Stimulated activated memory B cell treated with anti-CD40 and anti-IgM and Interleukin-4, amounts not matched to agents 10 μg/mL and 1 μg/mL and 100 μg/mL, for 72 hours (primary cell): ENCODE results near the gene CAPRIN1.

Source experiments
- ATAC-seq: fragments of 150-1000 bp; cut with Tn5 transposase; 2 replicates; pipeline ENCODE4 v1.10.0; 2021
- H3K27ac Mint-ChIP-seq: one replicate; pipeline ENCODE4 v1.8.0; 2022; ENCODE audit warnings: mild to moderate bottlenecking, mixed read lengths
- H3K27me3 Mint-ChIP-seq: one replicate; pipeline ENCODE4 v1.8.0; 2022; ENCODE audit warnings: mixed read lengths
- H3K36me3 Mint-ChIP-seq: one replicate; pipeline ENCODE4 v1.8.0; 2022; ENCODE audit warnings: mixed read lengths
- H3K4me1 Mint-ChIP-seq: one replicate; pipeline ENCODE4 v1.8.0; 2022; ENCODE audit warnings: mixed read lengths
- H3K4me3 Mint-ChIP-seq: one replicate; pipeline ENCODE4 v1.8.0; 2022; ENCODE audit warnings: mild to moderate bottlenecking, moderate library complexity, mixed read lengths
- H3K9me3 Mint-ChIP-seq: one replicate; pipeline ENCODE4 v1.8.0; 2022; ENCODE audit warnings: mixed read lengths

CAPRIN1 gene

DNA sequence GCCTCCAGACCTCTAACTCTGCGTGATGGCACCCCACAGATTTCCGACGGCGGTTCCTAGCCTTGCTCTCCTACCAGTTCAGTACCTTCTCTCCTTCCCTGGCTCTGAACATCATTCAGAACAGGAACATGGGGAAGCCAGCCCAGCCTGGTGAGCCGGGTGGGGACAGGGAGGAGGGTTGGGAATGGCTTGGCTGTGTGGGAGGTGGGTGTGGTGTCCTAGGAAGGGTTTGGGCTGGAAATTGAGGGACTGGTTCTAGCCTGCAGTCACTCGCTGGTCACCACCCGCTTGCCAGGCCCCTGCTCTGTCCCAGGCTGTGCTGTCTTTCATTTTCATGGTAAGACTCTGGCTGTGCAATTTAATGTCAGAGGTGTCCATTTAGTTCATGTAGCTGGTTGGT lies 87.8 kb downstream of the CAPRIN1 start:
- ATAC-seq: no peak
- Mint-ChIP-seq H3K27me3 (no peaks in the 10 kb centered on the region), H3K4me1 (no peaks in the 10 kb centered on the region), H3K9me3 (no peaks in the 10 kb centered on the region), H3K36me3 (peaks cover 59% of the 10 kb centered on the region), H3K27ac (no peak overlapping the region), H3K4me3 (no peak overlapping the region)

DNA sequence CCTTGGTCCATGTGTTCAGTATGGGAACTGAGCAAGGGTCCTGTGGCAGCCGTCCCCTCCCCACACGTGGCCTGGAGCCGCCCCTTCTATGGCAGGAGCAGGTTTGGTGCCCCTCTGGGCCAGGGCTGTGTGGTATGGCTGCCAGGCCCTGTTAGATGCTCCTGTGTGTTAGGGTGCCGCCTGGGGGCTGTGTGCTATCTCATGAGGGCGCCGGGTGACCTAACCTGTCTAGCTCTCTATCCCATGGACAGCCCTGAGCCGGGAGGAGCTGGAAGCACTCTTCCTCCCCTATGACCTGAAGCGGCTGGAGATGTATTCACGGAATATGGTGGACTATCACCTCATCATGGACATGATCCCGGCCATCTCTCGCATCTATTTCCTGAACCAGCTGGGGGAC lies 88.6 kb downstream of the CAPRIN1 start:
- Mint-ChIP-seq H3K4me1 (peaks cover 4% of the 10 kb centered on the region), H3K9me3 (no peaks in the 10 kb centered on the region), H3K4me3 (no peak overlapping the region), H3K27ac (no peak overlapping the region), H3K27me3 (no peaks in the 10 kb centered on the region), H3K36me3 (peaks cover 59% of the 10 kb centered on the region)
- ATAC-seq: no peak

DNA sequence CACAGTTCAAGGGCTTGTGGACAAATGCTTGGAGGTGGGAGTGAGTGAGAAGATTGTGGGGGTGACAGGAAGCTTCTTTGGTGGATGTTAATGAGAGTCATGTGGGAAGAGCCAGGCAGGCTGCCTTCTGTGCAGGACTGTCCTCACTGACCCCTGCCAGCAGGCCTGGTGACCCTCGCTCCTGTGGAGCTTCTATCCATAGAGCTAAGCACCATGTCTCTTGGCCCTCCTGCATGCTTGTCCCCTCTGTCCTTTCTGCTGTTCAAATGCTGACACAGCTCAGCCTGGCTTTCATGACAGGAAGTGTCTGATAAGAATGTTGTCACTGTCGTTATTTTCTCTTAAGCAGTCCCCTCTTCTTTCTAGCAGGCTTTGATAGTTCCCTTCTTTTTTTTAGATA lies 91.5 kb downstream of the CAPRIN1 start:
- no peak overlapping the region for H3K27ac Mint-ChIP-seq
- H3K4me1 Mint-ChIP-seq: peaks cover 19% of the 10 kb centered on the region
- H3K4me3 Mint-ChIP-seq: no peak overlapping the region
- peaks cover 62% of the 10 kb centered on the region for H3K36me3 Mint-ChIP-seq
- H3K9me3 Mint-ChIP-seq: no peaks in the 10 kb centered on the region
- H3K27me3 Mint-ChIP-seq: no peaks in the 10 kb centered on the region
- ATAC-seq: no peak

DNA sequence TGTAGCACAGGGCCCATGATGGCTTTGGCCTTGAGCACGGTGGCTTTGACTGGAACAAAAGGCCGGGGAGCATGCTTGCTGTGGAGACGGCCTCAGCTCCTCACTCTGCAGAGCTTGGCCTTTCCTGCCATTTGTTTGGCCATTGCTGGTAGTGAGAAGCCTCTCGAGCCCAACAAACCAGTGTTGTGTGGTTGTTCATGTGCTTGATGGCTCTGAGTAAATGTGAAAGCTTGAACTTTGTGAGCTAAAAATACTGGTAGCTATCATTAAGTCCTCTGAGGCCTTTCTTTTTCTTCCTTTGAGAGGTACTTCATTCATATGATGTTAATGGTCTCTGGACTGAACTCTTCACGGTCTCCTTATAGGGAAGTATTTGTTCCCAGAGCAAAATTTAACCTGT lies 93.5 kb downstream of the CAPRIN1 start:
- Mint-ChIP-seq H3K4me1 (peaks cover 19% of the 10 kb centered on the region), H3K27ac (peak overlapping the region; percentile 76), H3K4me3 (no peak overlapping the region), H3K27me3 (no peaks in the 10 kb centered on the region), H3K9me3 (no peaks in the 10 kb centered on the region), H3K36me3 (peaks cover 46% of the 10 kb centered on the region)
- peak; percentile 54 for ATAC-seq

DNA sequence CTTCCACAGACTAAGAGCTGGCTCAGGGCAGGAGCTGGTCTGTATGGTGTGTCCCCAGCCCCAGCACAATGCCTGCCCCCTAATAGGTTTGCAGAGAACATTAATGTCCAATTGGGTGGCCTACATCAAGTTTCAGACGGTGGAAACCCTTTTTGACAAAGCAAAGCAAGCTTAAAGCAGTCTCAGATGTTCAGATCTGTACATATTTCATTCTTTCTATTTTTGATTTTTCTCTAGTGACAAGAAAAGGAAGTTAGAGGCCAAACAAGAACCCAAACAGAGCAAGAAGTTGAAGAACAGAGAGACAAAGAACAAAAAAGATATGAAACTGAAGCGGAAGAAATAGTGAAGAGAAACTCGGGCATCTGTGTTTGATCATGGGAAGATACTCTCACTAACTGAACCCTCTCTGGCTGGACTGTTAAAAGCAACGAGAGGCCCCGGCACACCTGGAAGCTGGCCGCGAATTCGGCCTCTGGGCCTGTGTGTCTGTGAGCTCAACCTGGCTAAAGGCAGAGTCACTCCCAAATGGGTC lies 94.4 kb downstream of the CAPRIN1 start:
- H3K36me3 Mint-ChIP-seq: peaks cover 51% of the 10 kb centered on the region
- H3K9me3 Mint-ChIP-seq: no peaks in the 10 kb centered on the region
- H3K4me3 Mint-ChIP-seq: no peak overlapping the region
- peaks cover 19% of the 10 kb centered on the region for H3K4me1 Mint-ChIP-seq
- ATAC-seq: peak; percentile 48
- no peaks in the 10 kb centered on the region for H3K27me3 Mint-ChIP-seq
- peak overlapping the region; percentile 76 for H3K27ac Mint-ChIP-seq

- H3K27me3 Mint-ChIP-seq: no peaks in the 10 kb centered on the region
- H3K36me3 Mint-ChIP-seq: peaks cover 49% of the 10 kb centered on the region
- no peak overlapping the region for H3K4me3 Mint-ChIP-seq
- H3K4me1 Mint-ChIP-seq: peaks cover 19% of the 10 kb centered on the region
- peak overlapping the region; percentile 76 for H3K27ac Mint-ChIP-seq
- no peaks in the 10 kb centered on the region for H3K9me3 Mint-ChIP-seq
- no peak for ATAC-seq
Measured at GRCh38 chr11:34146411-34146810, 94.9 kb downstream of the CAPRIN1 start.

- peak overlapping the region; percentile 76 for H3K27ac Mint-ChIP-seq
- H3K4me3 Mint-ChIP-seq: no peak overlapping the region
- H3K4me1 Mint-ChIP-seq: peaks cover 19% of the 10 kb centered on the region
- no peaks in the 10 kb centered on the region for H3K27me3 Mint-ChIP-seq
- no peaks in the 10 kb centered on the region for H3K9me3 Mint-ChIP-seq
- H3K36me3 Mint-ChIP-seq: peaks cover 48% of the 10 kb centered on the region
- ATAC-seq: no peak
Measured at GRCh38 chr11:34146866-34147265, 95.3 kb downstream of the CAPRIN1 start.

- H3K4me1 Mint-ChIP-seq: peaks cover 21% of the 10 kb centered on the region
- H3K27me3 Mint-ChIP-seq: no peaks in the 10 kb centered on the region
- peaks cover 45% of the 10 kb centered on the region for H3K36me3 Mint-ChIP-seq
- no peak overlapping the region for H3K27ac Mint-ChIP-seq
- no peak overlapping the region for H3K4me3 Mint-ChIP-seq
- ATAC-seq: no peak
- no peaks in the 10 kb centered on the region for H3K9me3 Mint-ChIP-seq
Measured at GRCh38 chr11:34147581-34147980, 96.0 kb downstream of the CAPRIN1 start.

GRCh38 chr11:34148504-34149165 lies 97.1 kb downstream of the CAPRIN1 start:
- ATAC-seq: no peak
- H3K9me3 Mint-ChIP-seq: no peaks in the 10 kb centered on the region
- H3K4me3 Mint-ChIP-seq: no peak overlapping the region
- H3K27me3 Mint-ChIP-seq: no peaks in the 10 kb centered on the region
- no peak overlapping the region for H3K27ac Mint-ChIP-seq
- peaks cover 32% of the 10 kb centered on the region for H3K4me1 Mint-ChIP-seq
- peaks cover 45% of the 10 kb centered on the region for H3K36me3 Mint-ChIP-seq

GRCh38 chr11:34149274-34149673 lies 97.7 kb downstream of the CAPRIN1 start:
- Mint-ChIP-seq H3K4me1 (peaks cover 38% of the 10 kb centered on the region), H3K27ac (no peak overlapping the region), H3K27me3 (no peaks in the 10 kb centered on the region), H3K9me3 (no peaks in the 10 kb centered on the region), H3K36me3 (peaks cover 44% of the 10 kb centered on the region), H3K4me3 (no peak overlapping the region)
- no peak for ATAC-seq

DNA sequence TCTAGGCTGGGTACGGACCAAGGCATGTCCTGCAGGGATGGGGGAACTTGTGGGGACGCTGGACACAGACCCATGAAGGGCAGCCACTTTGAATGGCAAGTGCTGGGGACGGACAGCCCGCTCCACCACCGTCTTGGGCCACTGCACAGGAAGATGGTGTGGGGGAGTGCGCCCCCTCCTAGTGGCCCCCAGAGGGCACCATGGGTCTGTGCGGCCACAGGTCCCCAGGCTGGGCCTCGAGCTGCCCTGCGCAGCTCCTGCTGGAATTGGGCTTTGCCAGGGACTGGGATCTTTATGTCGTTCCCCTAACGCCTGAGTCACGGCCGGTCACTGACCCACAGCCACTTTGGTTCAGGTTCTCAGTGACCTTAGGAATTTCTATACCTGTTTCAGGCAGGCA lies 98.3 kb downstream of the CAPRIN1 start:
- H3K27me3 Mint-ChIP-seq: no peaks in the 10 kb centered on the region
- no peak overlapping the region for H3K4me3 Mint-ChIP-seq
- H3K4me1 Mint-ChIP-seq: peaks cover 43% of the 10 kb centered on the region
- no peaks in the 10 kb centered on the region for H3K9me3 Mint-ChIP-seq
- peaks cover 44% of the 10 kb centered on the region for H3K36me3 Mint-ChIP-seq
- ATAC-seq: no peak
- H3K27ac Mint-ChIP-seq: no peak overlapping the region

DNA sequence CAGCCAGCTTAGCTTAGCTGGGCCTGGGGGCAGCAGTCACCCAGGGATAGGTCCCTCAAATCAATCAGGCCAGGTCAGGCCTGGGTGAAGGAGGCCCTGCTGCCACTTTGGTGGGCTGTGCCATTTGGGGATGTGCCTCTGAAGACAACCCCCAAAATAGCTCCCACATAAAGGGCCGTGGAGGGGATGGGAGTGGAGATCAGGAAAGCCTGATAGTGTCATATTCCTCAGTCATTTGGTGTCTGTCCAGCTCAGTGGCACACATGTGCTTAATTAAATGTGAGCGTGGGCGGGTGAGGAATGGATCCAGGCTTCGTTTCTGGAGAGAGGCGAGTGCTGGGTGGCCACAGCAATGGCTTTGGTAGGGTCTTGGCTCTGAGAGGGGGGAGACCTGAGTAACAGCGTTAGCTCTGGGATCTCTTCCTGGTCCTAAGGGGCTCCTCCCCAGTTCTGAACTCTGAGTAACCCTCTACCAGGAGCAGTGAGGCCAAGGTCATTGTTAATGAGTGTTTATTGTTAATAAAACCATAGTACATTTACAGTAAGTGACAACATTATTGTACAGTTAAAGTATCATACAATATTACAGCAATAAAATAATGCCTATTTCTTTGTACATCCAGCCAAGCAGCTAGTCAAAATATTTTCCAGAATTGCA lies 99.1 kb downstream of the CAPRIN1 start:
- no peak overlapping the region for H3K27ac Mint-ChIP-seq
- no peak for ATAC-seq
- H3K4me3 Mint-ChIP-seq: no peak overlapping the region
- no peaks in the 10 kb centered on the region for H3K27me3 Mint-ChIP-seq
- H3K9me3 Mint-ChIP-seq: no peaks in the 10 kb centered on the region
- peaks cover 38% of the 10 kb centered on the region for H3K4me1 Mint-ChIP-seq
- H3K36me3 Mint-ChIP-seq: peaks cover 40% of the 10 kb centered on the region
